H1 (cell line): ENCODE data around the gene NPHP4. TPM values are rescaled to one million over a fixed set of nuclear protein-coding genes. Genes with fewer than 3 reads are reported as not detected.

Experiments
- BCL11A ChIP-seq, 2 experiments: IDR thresholded peaks; one replicate each; pipeline ENCODE4 v1.6.1; 2011; ENCODE audit warnings: low read depth in 2 of 2, low read length in 2 of 2, mild to moderate bottlenecking in 2 of 2
- BRCA1 ChIP-seq: IDR thresholded peaks from 2 replicates; pipeline ENCODE4 v1.6.1; 2012; ENCODE audit warnings: low read depth, low read length, improper control_type of control experiment
- CBX8 ChIP-seq: fragments of 300-800, 300-1000 bp; sonication (generic); IDR thresholded peaks from 2 replicates; pipeline ENCODE4 v1.7.1; 2016; ENCODE audit warnings: low read depth, low read length, borderline replicate concordance
- CHD1 ChIP-seq: IDR thresholded peaks from 2 replicates; pipeline ENCODE4 v1.6.1; 2012; ENCODE audit warnings: low read depth, low read length, improper control_type of control experiment
- CTBP2 ChIP-seq: IDR thresholded peaks from 2 replicates; pipeline ENCODE4 v1.7.0; 2011; ENCODE audit warnings: borderline replicate concordance, mild to moderate bottlenecking, moderate library complexity, mixed read lengths, low read length; ENCODE audit not compliant: insufficient read depth, insufficient read length
- GABPA ChIP-seq: IDR thresholded peaks from 2 replicates; pipeline ENCODE4 v1.6.1; 2011; ENCODE audit warnings: mild to moderate bottlenecking, low read length, moderate library complexity, borderline replicate concordance; ENCODE audit not compliant: insufficient read depth
- PHF8 ChIP-seq: fragments of 200-600 bp; sonication (generic); conservative IDR thresholded peaks from 2 replicates; pipeline ENCODE4 v1.7.1; 2012; ENCODE audit warnings: low read depth, mild to moderate bottlenecking, inconsistent platforms, low read length, moderate library complexity
- RFX5 ChIP-seq: IDR thresholded peaks from 2 replicates; pipeline ENCODE4 v1.6.1; 2011; ENCODE audit warnings: low read depth, low read length, improper control_type of control experiment, borderline replicate concordance
- SIX5 ChIP-seq: IDR thresholded peaks from 2 replicates; pipeline ENCODE4 v1.6.1; 2011; ENCODE audit warnings: mild to moderate bottlenecking, low read depth, low read length
- SP1 ChIP-seq: IDR thresholded peaks from 2 replicates; pipeline ENCODE4 v1.6.1; 2011; ENCODE audit warnings: low read depth, low read length
- SP2 ChIP-seq: IDR thresholded peaks from 2 replicates; pipeline ENCODE4 v1.6.1; 2012; ENCODE audit warnings: mild to moderate bottlenecking, low read length, inconsistent platforms
- TAF1 ChIP-seq: IDR thresholded peaks from 2 replicates; pipeline ENCODE4 v1.6.1; 2011; ENCODE audit warnings: mild to moderate bottlenecking, low read depth, low read length
- polyA plus RNA-seq, 7 experiments: library from polyadenylated mRNA; depleted of rRNA in 3 of 7; stranded (reverse) in 5 of 7; unstranded in 2 of 7; fragments of >200 nt in 5 of 7; fragments of 200-250 nt in 2 of 7; gene quantifications; 1 replicate in 5 of 7; 2 replicates in 1 of 7; 4 replicates in 1 of 7; pipeline versions ENCODE4 v1.2.1 to v1.2.3, GENCODE V29; 2011 to 2013; ENCODE audit warnings: missing spikeins in 2 of 7, mixed read lengths in 2 of 7
- total RNA-seq: library from RNA; stranded (reverse); fragmentation: NEBNext Ultra II Directional; extraction: Animal tissue kit (Norgen Biotek cat#: 25700); gene quantifications from 2 replicates; pipeline ENCODE4 v1.2.1, GENCODE V29; 2021
- TF ChIP-seq, protein P1 (sequence below): fragments of 300-600 bp; sonication (generic); IDR thresholded peaks from 2 replicates; pipeline ENCODE4 v1.7.1; 2012; ENCODE audit warnings: low read length, moderate library complexity, mild to moderate bottlenecking, inconsistent platforms; ENCODE audit not compliant: insufficient replicate concordance

Gene NPHP4
- total and polyA plus RNA-seq, 2 of the 8 experiments (the other 6 are each of a cell fraction or from before 2014, with no cell fraction given), result 5.8 to 14.0 TPM

DNA sequence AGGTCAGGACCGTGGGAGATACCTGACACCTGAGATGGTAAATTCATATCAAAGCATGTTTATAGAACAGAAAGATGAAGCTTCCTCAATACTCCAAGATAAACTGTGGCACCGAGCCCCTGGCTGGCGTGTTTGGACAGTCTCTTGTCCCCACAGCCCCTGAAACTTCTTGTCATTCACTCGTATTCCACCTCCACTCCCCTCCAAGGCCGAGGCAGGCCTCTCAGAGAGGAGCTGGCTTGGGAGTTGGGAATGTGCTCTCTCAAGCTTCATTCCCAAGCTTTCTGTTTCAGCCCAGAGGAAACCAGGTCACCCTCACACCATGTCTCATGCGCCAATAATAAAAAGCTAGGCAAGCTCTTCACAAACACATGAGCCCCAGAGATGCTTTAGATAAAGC lies 86.1 kb downstream of the NPHP4 start (continued):
- TF ChIP-seq, protein P1, sequence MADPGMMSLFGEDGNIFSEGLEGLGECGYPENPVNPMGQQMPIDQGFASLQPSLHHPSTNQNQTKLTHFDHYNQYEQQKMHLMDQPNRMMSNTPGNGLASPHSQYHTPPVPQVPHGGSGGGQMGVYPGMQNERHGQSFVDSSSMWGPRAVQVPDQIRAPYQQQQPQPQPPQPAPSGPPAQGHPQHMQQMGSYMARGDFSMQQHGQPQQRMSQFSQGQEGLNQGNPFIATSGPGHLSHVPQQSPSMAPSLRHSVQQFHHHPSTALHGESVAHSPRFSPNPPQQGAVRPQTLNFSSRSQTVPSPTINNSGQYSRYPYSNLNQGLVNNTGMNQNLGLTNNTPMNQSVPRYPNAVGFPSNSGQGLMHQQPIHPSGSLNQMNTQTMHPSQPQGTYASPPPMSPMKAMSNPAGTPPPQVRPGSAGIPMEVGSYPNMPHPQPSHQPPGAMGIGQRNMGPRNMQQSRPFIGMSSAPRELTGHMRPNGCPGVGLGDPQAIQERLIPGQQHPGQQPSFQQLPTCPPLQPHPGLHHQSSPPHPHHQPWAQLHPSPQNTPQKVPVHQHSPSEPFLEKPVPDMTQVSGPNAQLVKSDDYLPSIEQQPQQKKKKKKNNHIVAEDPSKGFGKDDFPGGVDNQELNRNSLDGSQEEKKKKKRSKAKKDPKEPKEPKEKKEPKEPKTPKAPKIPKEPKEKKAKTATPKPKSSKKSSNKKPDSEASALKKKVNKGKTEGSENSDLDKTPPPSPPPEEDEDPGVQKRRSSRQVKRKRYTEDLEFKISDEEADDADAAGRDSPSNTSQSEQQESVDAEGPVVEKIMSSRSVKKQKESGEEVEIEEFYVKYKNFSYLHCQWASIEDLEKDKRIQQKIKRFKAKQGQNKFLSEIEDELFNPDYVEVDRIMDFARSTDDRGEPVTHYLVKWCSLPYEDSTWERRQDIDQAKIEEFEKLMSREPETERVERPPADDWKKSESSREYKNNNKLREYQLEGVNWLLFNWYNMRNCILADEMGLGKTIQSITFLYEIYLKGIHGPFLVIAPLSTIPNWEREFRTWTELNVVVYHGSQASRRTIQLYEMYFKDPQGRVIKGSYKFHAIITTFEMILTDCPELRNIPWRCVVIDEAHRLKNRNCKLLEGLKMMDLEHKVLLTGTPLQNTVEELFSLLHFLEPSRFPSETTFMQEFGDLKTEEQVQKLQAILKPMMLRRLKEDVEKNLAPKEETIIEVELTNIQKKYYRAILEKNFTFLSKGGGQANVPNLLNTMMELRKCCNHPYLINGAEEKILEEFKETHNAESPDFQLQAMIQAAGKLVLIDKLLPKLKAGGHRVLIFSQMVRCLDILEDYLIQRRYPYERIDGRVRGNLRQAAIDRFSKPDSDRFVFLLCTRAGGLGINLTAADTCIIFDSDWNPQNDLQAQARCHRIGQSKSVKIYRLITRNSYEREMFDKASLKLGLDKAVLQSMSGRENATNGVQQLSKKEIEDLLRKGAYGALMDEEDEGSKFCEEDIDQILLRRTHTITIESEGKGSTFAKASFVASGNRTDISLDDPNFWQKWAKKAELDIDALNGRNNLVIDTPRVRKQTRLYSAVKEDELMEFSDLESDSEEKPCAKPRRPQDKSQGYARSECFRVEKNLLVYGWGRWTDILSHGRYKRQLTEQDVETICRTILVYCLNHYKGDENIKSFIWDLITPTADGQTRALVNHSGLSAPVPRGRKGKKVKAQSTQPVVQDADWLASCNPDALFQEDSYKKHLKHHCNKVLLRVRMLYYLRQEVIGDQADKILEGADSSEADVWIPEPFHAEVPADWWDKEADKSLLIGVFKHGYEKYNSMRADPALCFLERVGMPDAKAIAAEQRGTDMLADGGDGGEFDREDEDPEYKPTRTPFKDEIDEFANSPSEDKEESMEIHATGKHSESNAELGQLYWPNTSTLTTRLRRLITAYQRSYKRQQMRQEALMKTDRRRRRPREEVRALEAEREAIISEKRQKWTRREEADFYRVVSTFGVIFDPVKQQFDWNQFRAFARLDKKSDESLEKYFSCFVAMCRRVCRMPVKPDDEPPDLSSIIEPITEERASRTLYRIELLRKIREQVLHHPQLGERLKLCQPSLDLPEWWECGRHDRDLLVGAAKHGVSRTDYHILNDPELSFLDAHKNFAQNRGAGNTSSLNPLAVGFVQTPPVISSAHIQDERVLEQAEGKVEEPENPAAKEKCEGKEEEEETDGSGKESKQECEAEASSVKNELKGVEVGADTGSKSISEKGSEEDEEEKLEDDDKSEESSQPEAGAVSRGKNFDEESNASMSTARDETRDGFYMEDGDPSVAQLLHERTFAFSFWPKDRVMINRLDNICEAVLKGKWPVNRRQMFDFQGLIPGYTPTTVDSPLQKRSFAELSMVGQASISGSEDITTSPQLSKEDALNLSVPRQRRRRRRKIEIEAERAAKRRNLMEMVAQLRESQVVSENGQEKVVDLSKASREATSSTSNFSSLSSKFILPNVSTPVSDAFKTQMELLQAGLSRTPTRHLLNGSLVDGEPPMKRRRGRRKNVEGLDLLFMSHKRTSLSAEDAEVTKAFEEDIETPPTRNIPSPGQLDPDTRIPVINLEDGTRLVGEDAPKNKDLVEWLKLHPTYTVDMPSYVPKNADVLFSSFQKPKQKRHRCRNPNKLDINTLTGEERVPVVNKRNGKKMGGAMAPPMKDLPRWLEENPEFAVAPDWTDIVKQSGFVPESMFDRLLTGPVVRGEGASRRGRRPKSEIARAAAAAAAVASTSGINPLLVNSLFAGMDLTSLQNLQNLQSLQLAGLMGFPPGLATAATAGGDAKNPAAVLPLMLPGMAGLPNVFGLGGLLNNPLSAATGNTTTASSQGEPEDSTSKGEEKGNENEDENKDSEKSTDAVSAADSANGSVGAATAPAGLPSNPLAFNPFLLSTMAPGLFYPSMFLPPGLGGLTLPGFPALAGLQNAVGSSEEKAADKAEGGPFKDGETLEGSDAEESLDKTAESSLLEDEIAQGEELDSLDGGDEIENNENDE, result no peak
- TF ChIP-seq CHD1 (no peak), SP2 (no peak), BCL11A (IDR thresholded peaks at IDR 0.05; ENCODE audit: low read depth in 2 of 2, low read length in 2 of 2) (no peak), CTBP2 (no peak), SP1 (no peak), SIX5 (no peak), TAF1 (no peak), CBX8 (no peak), PHF8 (no peak), GABPA (no peak), BRCA1 (no peak), RFX5 (no peak)
